Upper lobe of left lung (tissue), 4 donors: ENCODE data around the gene RAET1E.

Experiments
- EP300 ChIP-seq, 4 donors: sonication (generic); formaldehyde crosslinking; IDR thresholded peaks; one replicate each; pipeline ENCODE4 v1.5.1; 2017; ENCODE audit warnings: antibody characterized with exemption in 4 of 4, control low read depth in 2 of 4
- POLR2A ChIP-seq, 4 donors: fragments of 450-650 bp; IDR thresholded peaks; one replicate each; pipeline ENCODE4 v1.5.1; 2016 to 2017; ENCODE audit warnings: antibody characterized with exemption in 4 of 4, mild to moderate bottlenecking in 2 of 4
- POLR2AphosphoS5 ChIP-seq, 2 donors: sonication (generic); formaldehyde crosslinking; IDR thresholded peaks; one replicate each; pipeline ENCODE4 v1.5.1; 2017; ENCODE audit warnings: antibody characterized with exemption in 2 of 2
- TF ChIP-seq, protein P1 (sequence below), 6 experiments: fragments of 450-650 bp in 4 of 6; fragments of 200-600 bp in 2 of 6; sonication (generic) in 2 of 6; IDR thresholded peaks; one replicate each; pipeline ENCODE4 v1.5.1; 2016 to 2019; ENCODE audit warnings: antibody characterized with exemption in 6 of 6

DNA sequence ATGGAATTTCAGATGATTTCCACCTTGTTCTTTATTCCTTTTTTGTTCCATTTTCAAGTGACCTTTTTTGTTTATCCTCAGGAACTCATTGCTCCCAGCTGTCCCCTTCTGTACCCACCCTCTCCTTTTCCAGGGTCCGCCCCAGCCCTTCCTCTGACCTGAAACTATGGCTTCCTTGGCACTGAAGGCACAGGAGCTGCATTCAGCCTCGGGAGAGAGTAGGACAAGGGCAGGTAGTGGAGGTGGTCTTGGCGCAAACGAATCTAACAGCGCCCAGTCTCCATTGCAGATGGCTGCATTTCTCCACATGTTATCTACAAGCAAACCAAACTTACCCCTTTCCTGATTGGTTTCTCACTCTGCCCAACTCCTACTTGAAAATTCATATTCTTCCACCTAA is 35.1 kb upstream of the RAET1E start:
- TF ChIP-seq, protein P1, sequence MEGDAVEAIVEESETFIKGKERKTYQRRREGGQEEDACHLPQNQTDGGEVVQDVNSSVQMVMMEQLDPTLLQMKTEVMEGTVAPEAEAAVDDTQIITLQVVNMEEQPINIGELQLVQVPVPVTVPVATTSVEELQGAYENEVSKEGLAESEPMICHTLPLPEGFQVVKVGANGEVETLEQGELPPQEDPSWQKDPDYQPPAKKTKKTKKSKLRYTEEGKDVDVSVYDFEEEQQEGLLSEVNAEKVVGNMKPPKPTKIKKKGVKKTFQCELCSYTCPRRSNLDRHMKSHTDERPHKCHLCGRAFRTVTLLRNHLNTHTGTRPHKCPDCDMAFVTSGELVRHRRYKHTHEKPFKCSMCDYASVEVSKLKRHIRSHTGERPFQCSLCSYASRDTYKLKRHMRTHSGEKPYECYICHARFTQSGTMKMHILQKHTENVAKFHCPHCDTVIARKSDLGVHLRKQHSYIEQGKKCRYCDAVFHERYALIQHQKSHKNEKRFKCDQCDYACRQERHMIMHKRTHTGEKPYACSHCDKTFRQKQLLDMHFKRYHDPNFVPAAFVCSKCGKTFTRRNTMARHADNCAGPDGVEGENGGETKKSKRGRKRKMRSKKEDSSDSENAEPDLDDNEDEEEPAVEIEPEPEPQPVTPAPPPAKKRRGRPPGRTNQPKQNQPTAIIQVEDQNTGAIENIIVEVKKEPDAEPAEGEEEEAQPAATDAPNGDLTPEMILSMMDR (IDR thresholded peaks at IDR 0.05) = no peak
- TF ChIP-seq EP300 (IDR thresholded peaks at IDR 0.05) = no peak
- no peak for TF ChIP-seq POLR2A (IDR thresholded peaks at IDR 0.05)
- no peak for TF ChIP-seq POLR2AphosphoS5 (IDR thresholded peaks at IDR 0.05)
